Thyroid gland (tissue), 4 donors: ENCODE data around the gene MAPRE3.

Experiments
- CTCF ChIP-seq, 6 experiments: fragments of 200-600 bp in 3 of 6; fragments of 450-650 bp in 3 of 6; sonication (generic) in 3 of 6; IDR thresholded peaks; one replicate each; pipeline ENCODE4 v1.5.1; 2016 to 2019; ENCODE audit warnings: antibody characterized with exemption in 6 of 6, mild to moderate bottlenecking in 2 of 6, inconsistent platforms in 1 of 6, moderate library complexity in 1 of 6
- POLR2A ChIP-seq, 2 donors: fragments of 450-650 bp; IDR thresholded peaks; one replicate each; pipeline ENCODE4 v1.6.1; 2017; ENCODE audit warnings: antibody characterized with exemption in 2 of 2, mild to moderate bottlenecking in 2 of 2, moderate library complexity in 1 of 2

- TF ChIP-seq CTCF (IDR thresholded peaks at IDR 0.05) (no peak), POLR2A (IDR thresholded peaks at IDR 0.05) (no peak)
These were observed 23.3 kb upstream of the MAPRE3 start for GRCh38 chr2:26946841-26947784.
